Neural progenitor cell (in vitro differentiated cells): Measurements from ENCODE around the gene RALGDS.

ENCODE experiments used
- EZH2 ChIP-seq: fragments of 200-600 bp; sonication (generic); IDR thresholded peaks from 2 replicates; pipeline ENCODE4 v1.6.1; 2017; ENCODE audit warnings: antibody characterized with exemption, mild to moderate bottlenecking, moderate library complexity
- EZH2phosphoT487 ChIP-seq: fragments of 200-600 bp; sonication (generic); IDR thresholded peaks from 2 replicates; pipeline ENCODE4 v1.6.1; 2017; ENCODE audit warnings: antibody characterized with exemption
- TF ChIP-seq, protein P1 (sequence below): fragments of 200-600 bp; sonication (generic); IDR thresholded peaks from 2 replicates; pipeline ENCODE4 v1.5.1; 2017; ENCODE audit warnings: antibody characterized with exemption, mild to moderate bottlenecking

- TF ChIP-seq, protein P1, sequence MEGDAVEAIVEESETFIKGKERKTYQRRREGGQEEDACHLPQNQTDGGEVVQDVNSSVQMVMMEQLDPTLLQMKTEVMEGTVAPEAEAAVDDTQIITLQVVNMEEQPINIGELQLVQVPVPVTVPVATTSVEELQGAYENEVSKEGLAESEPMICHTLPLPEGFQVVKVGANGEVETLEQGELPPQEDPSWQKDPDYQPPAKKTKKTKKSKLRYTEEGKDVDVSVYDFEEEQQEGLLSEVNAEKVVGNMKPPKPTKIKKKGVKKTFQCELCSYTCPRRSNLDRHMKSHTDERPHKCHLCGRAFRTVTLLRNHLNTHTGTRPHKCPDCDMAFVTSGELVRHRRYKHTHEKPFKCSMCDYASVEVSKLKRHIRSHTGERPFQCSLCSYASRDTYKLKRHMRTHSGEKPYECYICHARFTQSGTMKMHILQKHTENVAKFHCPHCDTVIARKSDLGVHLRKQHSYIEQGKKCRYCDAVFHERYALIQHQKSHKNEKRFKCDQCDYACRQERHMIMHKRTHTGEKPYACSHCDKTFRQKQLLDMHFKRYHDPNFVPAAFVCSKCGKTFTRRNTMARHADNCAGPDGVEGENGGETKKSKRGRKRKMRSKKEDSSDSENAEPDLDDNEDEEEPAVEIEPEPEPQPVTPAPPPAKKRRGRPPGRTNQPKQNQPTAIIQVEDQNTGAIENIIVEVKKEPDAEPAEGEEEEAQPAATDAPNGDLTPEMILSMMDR: no peak
- TF ChIP-seq EZH2: no peak
- TF ChIP-seq EZH2phosphoT487: no peak
These were observed 8.2 kb upstream of the RALGDS start for GRCh38 chr9:133129001-133129795.
